Left lung (tissue), 10 donors: ENCODE results near the gene FANK1. TPM values are rescaled to one million over a fixed set of nuclear protein-coding genes. Genes with fewer than 3 reads are reported as not detected.
A peak's percentile ranks its signal among the peaks of the same experiment; 100 is the strongest.
"Not testable (repeated sequence)": the region's sequence is repeated elsewhere in the genome, so short reads cannot be mapped to it uniquely, and the experiment has no call there.

Source experiments
- ATAC-seq: fragments of 200-7000 bp; cut with Tn5 transposase; one replicate; pipeline ENCODE4 v1.9.1; 2020; ENCODE audit warnings: moderate library complexity
- DNase-seq, 4 donors: peaks; one replicate each; pipeline ENCODE4 v3.0.0-alpha.2; 2013 to 2020
- H3K27ac ChIP-seq, 2 donors: fragments of 200-600 bp; sonication (generic) in 1 of 2; one replicate each; pipeline versions ENCODE4 v1.5.0 to v1.8.0; 2020 to 2021
- H3K27me3 ChIP-seq, 2 donors: fragments of 200-600 bp; sonication (generic) in 1 of 2; one replicate each; pipeline versions ENCODE4 v1.5.0 to v1.8.0; 2020 to 2021
- H3K36me3 ChIP-seq, 2 donors: fragments of 200-600 bp; sonication (generic) in 1 of 2; one replicate each; pipeline versions ENCODE4 v1.5.0 to v1.8.0; 2020 to 2021
- H3K4me1 ChIP-seq, 2 donors: fragments of 200-600 bp; one replicate each; pipeline ENCODE4 v1.8.0; 2021
- H3K4me3 ChIP-seq, 2 donors: fragments of 200-600 bp; sonication (generic) in 1 of 2; one replicate each; pipeline versions ENCODE4 v1.5.0 to v1.8.0; 2020 to 2021; ENCODE audit warnings: mild to moderate bottlenecking in 1 of 2
- H3K9me3 ChIP-seq, 2 donors: fragments of 200-600 bp; sonication (generic) in 1 of 2; one replicate each; pipeline versions ENCODE4 v1.5.0 to v1.8.0; 2020 to 2021
- CTCF ChIP-seq, 2 donors: fragments of 200-600 bp; sonication (generic) in 1 of 2; IDR thresholded peaks; one replicate each; pipeline versions ENCODE4 v1.5.0 to v1.8.0; 2021; ENCODE audit warnings: antibody characterized with exemption in 2 of 2
- intact Hi-C, 2 donors: fragments of 100-400 bp; cut with DNase I; formaldehyde crosslinking; loops; one replicate each; pipeline versions ENCODE4 v1.11.2 to v1.14.2; 2022
- polyA plus RNA-seq, 6 donors: library from polyadenylated mRNA; unstranded; fragments of 120-200 nt; gene quantifications; one replicate each; pipeline ENCODE4 v1.2.1, GENCODE V29; 2013; ENCODE audit not compliant: insufficient read length in 6 of 6
- total RNA-seq, 2 donors: library from RNA; stranded (reverse); fragmentation: NEBNext Ultra II Directional; extraction: Animal tissue kit (Norgen Biotek cat#: 25700); gene quantifications; one replicate each; pipeline ENCODE4 v1.2.1, GENCODE V29; 2021
- donor health status: DM: no; HTN: yes; CAD: no.
- donor health status: DM: no; HTN: no; CAD: no.

FANK1 gene
- total and polyA plus RNA-seq, 8 donors: 4.3 to 12.1 (median 8.4) TPM

GRCh38 chr10:126045861-126046260 lies 149.5 kb downstream of the FANK1 start:
- no peaks in the 10 kb centered on the region for H3K27me3 ChIP-seq
- no peaks in the 10 kb centered on the region for H3K9me3 ChIP-seq
- ATAC-seq (no peak), DNase-seq (no peak)
- no peak overlapping the region for H3K4me3 ChIP-seq
- H3K36me3 ChIP-seq: no peaks in the 10 kb centered on the region
- intact Hi-C loops: no loop called here
- H3K4me1 ChIP-seq: peaks cover 5 to 38% of the 10 kb centered on the region in 2 donors
- no peak for TF ChIP-seq CTCF (IDR thresholded peaks at IDR 0.05)
- H3K27ac ChIP-seq: no peak overlapping the region

DNA sequence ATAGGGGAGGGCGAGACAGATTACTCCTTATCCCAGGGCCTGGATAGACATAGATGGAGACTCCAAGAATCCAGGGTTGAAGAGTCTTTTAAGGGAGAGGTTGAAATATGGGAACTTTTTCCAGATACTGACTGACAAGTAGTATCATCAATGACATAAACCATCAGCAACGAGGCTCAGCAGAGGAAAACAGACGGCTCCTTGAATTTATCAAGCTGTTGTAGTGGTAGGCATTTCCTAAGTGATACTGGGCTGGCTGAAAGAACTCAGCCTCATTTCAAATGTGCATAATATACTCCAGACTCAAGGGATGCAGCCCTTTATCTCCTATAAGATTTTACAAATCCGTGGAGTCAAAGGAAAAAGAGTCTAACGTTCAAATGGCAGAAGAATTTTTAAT lies 150.5 kb downstream of the FANK1 start:
- DNase-seq: no peak
- intact Hi-C loops: no loop called here
- Histone ChIP-seq H3K27ac (no peak overlapping the region), H3K4me1 (peaks cover 5 to 33% of the 10 kb centered on the region in 2 donors), H3K27me3 (no peaks in the 10 kb centered on the region), H3K9me3 (no peaks in the 10 kb centered on the region), H3K36me3 (no peaks in the 10 kb centered on the region), H3K4me3 (no peak overlapping the region)
- no peak for TF ChIP-seq CTCF (IDR thresholded peaks at IDR 0.05)
- ATAC-seq: no peak

DNA sequence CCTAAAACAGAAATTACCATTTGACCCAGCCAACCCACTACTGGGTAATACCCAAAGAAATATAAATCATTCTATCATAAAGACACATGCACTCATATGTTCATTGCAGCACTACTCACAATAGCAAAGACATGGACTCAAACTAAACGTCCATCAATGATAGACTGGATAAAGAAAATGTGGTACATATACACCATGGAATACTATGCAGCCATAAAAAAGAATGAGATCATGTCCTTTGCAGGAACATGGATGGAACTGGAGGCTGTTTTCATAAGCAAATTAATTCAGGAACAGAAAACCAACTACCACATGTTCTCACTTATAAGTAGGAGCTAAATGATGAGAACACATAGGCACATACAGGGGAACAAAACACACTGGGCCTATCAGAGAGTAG lies 151.4 kb downstream of the FANK1 start:
- H3K36me3 ChIP-seq, H3K9me3 ChIP-seq, H3K27me3 ChIP-seq, H3K27ac ChIP-seq, DNase-seq, ATAC-seq, H3K4me3 ChIP-seq, intact Hi-C loops: not testable (repeated sequence)
- H3K4me1 ChIP-seq: peaks cover 5 to 24% of the 10 kb centered on the region in 2 donors

DNA sequence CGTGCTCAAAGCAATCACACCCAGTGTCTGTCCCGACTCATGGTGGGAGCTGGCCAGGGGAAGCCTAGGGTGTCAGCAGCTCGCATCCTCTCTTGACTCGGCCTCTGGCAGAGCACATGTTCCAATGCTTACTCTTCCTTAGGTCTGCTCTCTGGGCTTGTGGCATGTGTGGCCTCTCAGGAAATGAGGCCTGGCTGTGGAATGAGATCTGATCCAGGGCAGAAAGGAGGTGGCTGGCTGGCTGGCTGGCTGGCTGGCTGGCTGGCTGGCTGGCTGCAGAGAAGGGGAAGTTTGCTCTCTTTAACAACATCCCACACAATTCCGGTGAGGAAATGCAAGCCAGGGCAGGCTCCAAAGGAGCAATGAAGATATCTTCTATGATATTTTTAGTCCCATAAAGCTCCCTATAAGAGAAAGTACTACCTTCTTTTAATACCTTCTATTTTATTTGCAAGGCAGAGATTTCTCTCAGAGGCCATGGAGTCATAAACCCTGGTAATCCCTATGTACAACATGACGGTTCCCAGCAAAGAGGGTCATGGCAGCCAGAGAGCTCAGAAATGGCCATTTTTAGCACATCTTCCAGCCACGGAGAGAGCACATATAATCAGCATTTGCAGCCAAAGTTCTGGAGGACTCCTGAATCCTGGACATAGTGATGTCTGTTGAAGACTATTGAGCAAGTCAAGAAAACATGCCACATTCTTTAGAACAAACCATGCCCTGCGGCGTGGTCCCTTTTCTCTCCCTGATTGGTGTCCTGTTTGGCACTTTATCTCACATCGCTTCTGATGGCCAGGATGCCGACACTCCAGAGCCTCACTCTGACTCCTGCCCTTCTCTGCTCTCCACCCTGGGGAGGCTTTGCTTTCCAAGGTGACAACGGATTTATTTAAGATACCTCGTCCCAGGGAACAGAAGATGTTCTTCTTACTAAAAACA lies 153.7 kb downstream of the FANK1 start:
- Histone ChIP-seq H3K4me3 (no peak overlapping the region), H3K27ac (no peak overlapping the region), H3K9me3 (no peaks in the 10 kb centered on the region), H3K4me1 (peaks cover 5 to 17% of the 10 kb centered on the region in 2 donors), H3K36me3 (no peaks in the 10 kb centered on the region), H3K27me3 (no peaks in the 10 kb centered on the region)
- intact Hi-C loops: no loop called here
- no peak for TF ChIP-seq CTCF (IDR thresholded peaks at IDR 0.05)
- DNase-seq: no peak
- ATAC-seq: peak; percentile 56

- no peaks in the 10 kb centered on the region for H3K9me3 ChIP-seq
- H3K4me1 ChIP-seq: peaks cover 5 to 17% of the 10 kb centered on the region in 2 donors
- H3K4me3 ChIP-seq: no peak overlapping the region
- no peaks in the 10 kb centered on the region for H3K36me3 ChIP-seq
- intact Hi-C loops: no loop called here
- ATAC-seq (no peak), DNase-seq (no peak)
- H3K27me3 ChIP-seq: no peaks in the 10 kb centered on the region
- no peak for TF ChIP-seq CTCF (IDR thresholded peaks at IDR 0.05)
- H3K27ac ChIP-seq: no peak overlapping the region
Observed at GRCh38 chr10:126052171-126052570, 155.8 kb downstream of the FANK1 start.
